SK-N-SH (cell line): ENCODE measurements around the gene RPS6KA2. TPM values are rescaled to one million over a fixed set of nuclear protein-coding genes. Genes with fewer than 3 reads are reported as not detected.

ENCODE experiments used
- CTCF ChIA-PET: fragments of 300-600, 350-600 bp; formaldehyde crosslinking; extraction: SDS; loops from one replicate; lab custom pipeline; 2021; lab: Yijun Ruan, JAX
- POLR2A ChIA-PET: fragments of 350-600 bp; sonication (Branson Sonifier 250); formaldehyde crosslinking; extraction: SDS; loops from one replicate; lab custom pipeline; 2020; ENCODE audit warnings: antibody characterized with exemption, inconsistent platforms; lab: Yijun Ruan, JAX
- DNase-seq: peaks from one replicate; pipeline ENCODE4 v3.0.0; 2012
- H2AFZ ChIP-seq: fragments of 200-600 bp; sonication (generic); 2 replicates; pipeline ENCODE4 v1.8.1; 2016; ENCODE audit warnings: antibody characterized with exemption, mild to moderate bottlenecking, low read depth
- H3F3A ChIP-seq: fragments of 200-600 bp; sonication (generic); replicated peaks from 2 replicates; pipeline ENCODE3; 2016; ENCODE audit warnings: antibody characterized with exemption, mild to moderate bottlenecking; ENCODE audit not compliant: insufficient read depth
- H3K27ac ChIP-seq, 2 experiments: fragments of 200-500 bp in 1 of 2; fragments of 200-600 bp in 1 of 2; sonication (Bioruptor generic) in 1 of 2; sonication (generic), shearing (Covaris generic) in 1 of 2; 2 replicates each; pipeline versions ENCODE4 v1.5.1 to v1.6.1; 2014 to 2016; ENCODE audit warnings: low read depth in 2 of 2, inconsistent platforms in 1 of 2, low read length in 1 of 2, mild to moderate bottlenecking in 1 of 2, mixed read lengths in 1 of 2
- H3K27me3 ChIP-seq: fragments of 200-600 bp; sonication (generic), shearing (Covaris generic); 2 replicates; pipeline ENCODE4 v1.6.1; 2016; ENCODE audit warnings: mixed run types; ENCODE audit not compliant: insufficient read depth
- H3K36me3 ChIP-seq, 2 experiments: fragments of 200-500 bp in 1 of 2; fragments of 200-600 bp in 1 of 2; sonication (Bioruptor generic) in 1 of 2; sonication (generic) in 1 of 2; replicated peaks in 1 of 2; 2 replicates each; pipeline versions ENCODE3 to v1.5.1; 2014 to 2016; ENCODE audit warnings: low read length in 1 of 2, mild to moderate bottlenecking in 1 of 2; ENCODE audit not compliant: insufficient read depth in 2 of 2, control insufficient read depth in 1 of 2
- H3K4me1 ChIP-seq, 2 experiments: fragments of 200-500 bp in 1 of 2; fragments of 200-600 bp in 1 of 2; sonication (Bioruptor generic) in 1 of 2; sonication (generic), shearing (Covaris generic) in 1 of 2; 2 replicates each; pipeline versions ENCODE4 v1.5.1 to v1.6.1; 2014 to 2016; ENCODE audit warnings: low read depth in 1 of 2, low read length in 1 of 2, mixed run types in 1 of 2; ENCODE audit not compliant: insufficient read depth in 2 of 2, control insufficient read depth in 1 of 2
- H3K4me2 ChIP-seq: fragments of 200-600 bp; sonication (generic), shearing (Covaris generic); 2 replicates; pipeline ENCODE4 v1.6.1; 2017; ENCODE audit warnings: mixed run types
- H3K4me3 ChIP-seq, 2 experiments: fragments of 200-500 bp in 1 of 2; fragments of 200-600 bp in 1 of 2; sonication (Bioruptor generic) in 1 of 2; sonication (generic), shearing (Covaris generic) in 1 of 2; 2 replicates each; pipeline versions ENCODE4 v1.5.1 to v1.8.1; 2014 to 2016; ENCODE audit warnings: low read depth in 2 of 2, inconsistent platforms in 1 of 2, low read length in 1 of 2, mild to moderate bottlenecking in 1 of 2, mixed read lengths in 1 of 2, moderate library complexity in 1 of 2
- H3K79me2 ChIP-seq: fragments of 200-600 bp; sonication (generic); 2 replicates; pipeline ENCODE4 v1.8.1; 2017; ENCODE audit warnings: mild to moderate bottlenecking; ENCODE audit not compliant: insufficient read depth
- H3K9ac ChIP-seq: fragments of 200-600 bp; sonication (generic); 2 replicates; pipeline ENCODE4 v1.6.1; 2017; ENCODE audit warnings: mixed run types
- H3K9me2 ChIP-seq: fragments of 200-600 bp; sonication (generic); 2 replicates; pipeline ENCODE4 v1.6.1; 2017; ENCODE audit warnings: mixed run types
- H3K9me3 ChIP-seq: fragments of 200-600 bp; sonication (generic); 2 replicates; pipeline ENCODE4 v1.6.1; 2017; ENCODE audit warnings: mixed run types, mild to moderate bottlenecking, moderate library complexity
- H4K20me1 ChIP-seq: fragments of 200-600 bp; sonication (generic); 2 replicates; pipeline ENCODE4 v1.6.1; 2017; ENCODE audit warnings: mild to moderate bottlenecking, mixed run types; ENCODE audit not compliant: insufficient read depth
- CHD2 ChIP-seq: fragments of 150-350 bp; IDR thresholded peaks from 2 replicates; pipeline ENCODE4 v1.6.1; 2018; ENCODE audit warnings: low read length; ENCODE audit not compliant: partially characterized antibody
- ELF1 ChIP-seq: IDR thresholded peaks from 2 replicates; pipeline ENCODE4 v1.4.0; 2012
- EZH2phosphoT487 ChIP-seq: fragments of 200-600 bp; sonication (generic); IDR thresholded peaks from 2 replicates; pipeline ENCODE4 v1.6.1; 2017; ENCODE audit warnings: low read depth, mixed run types, mild to moderate bottlenecking, antibody characterized with exemption, moderate library complexity, borderline replicate concordance
- FOSL2 ChIP-seq: IDR thresholded peaks from 2 replicates; pipeline ENCODE4 v1.4.0; 2012; ENCODE audit warnings: low read depth, mild to moderate bottlenecking, moderate library complexity, borderline replicate concordance
- FOXJ3 ChIP-seq: sonication (generic); formaldehyde crosslinking; IDR thresholded peaks from 2 replicates; pipeline ENCODE4 v1.5.1; 2020; ENCODE audit warnings: mild to moderate bottlenecking, missing genetic modification reagents
- GABPA ChIP-seq: IDR thresholded peaks from 2 replicates; pipeline ENCODE4 v1.4.0; 2012; ENCODE audit warnings: low read depth, mild to moderate bottlenecking
- JUND ChIP-seq: IDR thresholded peaks from 2 replicates; pipeline ENCODE4 v1.4.0; 2012
- MEF2A ChIP-seq: IDR thresholded peaks from 2 replicates; pipeline ENCODE4 v1.4.0; 2012; ENCODE audit warnings: low read depth, borderline replicate concordance
- MXI1 ChIP-seq: IDR thresholded peaks from 2 replicates; pipeline ENCODE4 v1.6.1; 2012; ENCODE audit warnings: mild to moderate bottlenecking, low read depth, low read length, improper control_type of control experiment
- NFIC ChIP-seq: IDR thresholded peaks from 2 replicates; pipeline ENCODE4 v1.4.0; 2012; ENCODE audit warnings: borderline replicate concordance
- POLR2AphosphoS5 ChIP-seq: IDR thresholded peaks from 2 replicates; pipeline ENCODE4 v1.6.1; 2012; ENCODE audit warnings: low read depth, low read length
- RCOR1 ChIP-seq: fragments of 150-350 bp; IDR thresholded peaks from 2 replicates; pipeline ENCODE4 v1.6.1; 2017; ENCODE audit warnings: antibody characterized with exemption, low read length
- SIN3A ChIP-seq: IDR thresholded peaks from 2 replicates; pipeline ENCODE4 v1.6.1; 2012; ENCODE audit warnings: low read depth, mild to moderate bottlenecking, low read length, moderate library complexity, borderline replicate concordance
- SMC3 ChIP-seq: IDR thresholded peaks from 2 replicates; pipeline ENCODE4 v1.6.1; 2012; ENCODE audit warnings: low read depth, low read length, improper control_type of control experiment
- TAF1 ChIP-seq: IDR thresholded peaks from 2 replicates; pipeline ENCODE4 v1.6.1; 2012; ENCODE audit warnings: low read depth, mild to moderate bottlenecking, low read length, moderate library complexity, borderline replicate concordance
- TCF12 ChIP-seq: IDR thresholded peaks from 2 replicates; pipeline ENCODE4 v1.4.0; 2012
- TEAD4 ChIP-seq: IDR thresholded peaks from 2 replicates; pipeline ENCODE4 v1.4.0; 2012; ENCODE audit warnings: mild to moderate bottlenecking, borderline replicate concordance; ENCODE audit not compliant: insufficient read depth
- WGBS: methylation state at CpG from one replicate; pipeline ENCODE4 v1.1.6; 2017; ENCODE audit warnings: low lambda C conversion rate; 5-methylcytosine and 5-hydroxymethylcytosine counted together
- polyA plus RNA-seq, 3 experiments: library from polyadenylated mRNA; depleted of rRNA; stranded (reverse); fragments of >200 nt; gene quantifications; 2 replicates each; pipeline ENCODE4 v1.2.3, GENCODE V29; 2012
- TF ChIP-seq, protein P1 (sequence below): fragments of 150-350 bp; IDR thresholded peaks from 2 replicates; pipeline ENCODE4 v1.6.1; 2017; ENCODE audit warnings: antibody characterized with exemption, low read length, low read depth, borderline replicate concordance
- TF ChIP-seq, protein P2 (sequence below): IDR thresholded peaks from 2 replicates; pipeline ENCODE4 v1.4.0; 2012; ENCODE audit warnings: low read depth
- TF ChIP-seq, protein P3 (sequence below): IDR thresholded peaks from 2 replicates; pipeline ENCODE4 v1.4.0; 2012; ENCODE audit warnings: low read depth, borderline replicate concordance

Gene RPS6KA2
- polyA plus RNA-seq, 1 of the 3 experiments (the other 2 are of a cell fraction) = 59.5 TPM

DNA sequence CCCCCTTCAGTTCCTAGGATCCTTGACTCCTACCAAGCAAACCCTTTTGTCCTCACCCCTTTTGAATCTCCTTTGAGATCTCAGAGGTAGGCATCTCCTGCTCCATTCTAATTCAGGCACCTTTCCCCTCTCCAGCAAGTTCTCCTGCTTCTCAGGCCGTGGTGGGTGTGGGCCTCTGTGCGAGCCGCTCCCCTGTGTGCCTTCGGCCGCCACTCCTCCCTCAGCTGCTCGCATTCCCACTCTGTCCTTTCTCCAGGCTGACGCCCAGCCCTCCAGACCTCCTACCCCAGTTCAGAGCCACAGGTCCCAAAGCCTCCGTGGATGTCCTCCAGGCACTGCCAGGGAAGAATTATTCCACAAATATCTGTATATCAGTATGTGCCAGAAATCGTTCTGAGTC, 19.7 kb upstream of the RPS6KA2 start (continued):
- no peak for TF ChIP-seq CHD2
- TF ChIP-seq MEF2A = no peak

DNA sequence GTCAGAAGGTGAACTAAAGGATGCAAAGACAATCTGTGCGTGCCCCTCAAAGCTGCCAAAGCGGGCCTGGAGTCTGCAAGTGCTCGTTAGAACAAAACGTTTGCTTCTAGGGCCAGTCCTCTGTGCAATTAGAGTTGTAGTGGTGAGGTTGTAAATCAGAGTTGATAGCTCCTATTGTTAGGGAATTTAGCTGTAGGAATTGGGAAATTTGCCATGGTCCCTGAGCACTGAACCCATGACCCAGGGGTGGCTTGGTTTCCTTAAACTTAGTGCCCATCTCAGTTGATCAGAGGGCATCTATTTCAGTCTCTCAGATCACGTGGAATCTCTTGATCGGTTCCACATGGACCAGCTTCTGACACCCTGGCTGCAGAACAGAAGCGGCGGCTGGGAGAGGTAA, 18.8 kb upstream of the RPS6KA2 start:
- H3K9ac ChIP-seq = no peak overlapping the region
- ChIA-PET POLR2A (no interaction called here), CTCF (no interaction called here)
- H2AFZ ChIP-seq = no peak overlapping the region
- no peaks in the 10 kb centered on the region for H3K79me2 ChIP-seq
- H3F3A ChIP-seq = no peaks in the 10 kb centered on the region
- H3K4me1 ChIP-seq = peaks cover 0 to 28% of the 10 kb centered on the region in 2 experiments; a peak in 2 of 4 replicates
- 82% methylated on average over 8 of the region's 8 CpGs for WGBS
- no peak for TF ChIP-seq MXI1
- TF ChIP-seq TCF12 = no peak
- TF ChIP-seq, protein P1, sequence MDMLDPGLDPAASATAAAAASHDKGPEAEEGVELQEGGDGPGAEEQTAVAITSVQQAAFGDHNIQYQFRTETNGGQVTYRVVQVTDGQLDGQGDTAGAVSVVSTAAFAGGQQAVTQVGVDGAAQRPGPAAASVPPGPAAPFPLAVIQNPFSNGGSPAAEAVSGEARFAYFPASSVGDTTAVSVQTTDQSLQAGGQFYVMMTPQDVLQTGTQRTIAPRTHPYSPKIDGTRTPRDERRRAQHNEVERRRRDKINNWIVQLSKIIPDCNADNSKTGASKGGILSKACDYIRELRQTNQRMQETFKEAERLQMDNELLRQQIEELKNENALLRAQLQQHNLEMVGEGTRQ = no peak
- no peak for TF ChIP-seq NFIC
- no peak for TF ChIP-seq POLR2AphosphoS5
- no peak for TF ChIP-seq CHD2
- no peak for TF ChIP-seq JUND
- no peak for TF ChIP-seq FOXJ3 (CRISPR knock-in tag)
- no peak for TF ChIP-seq TEAD4
- TF ChIP-seq SIN3A = no peak
- TF ChIP-seq, protein P2, sequence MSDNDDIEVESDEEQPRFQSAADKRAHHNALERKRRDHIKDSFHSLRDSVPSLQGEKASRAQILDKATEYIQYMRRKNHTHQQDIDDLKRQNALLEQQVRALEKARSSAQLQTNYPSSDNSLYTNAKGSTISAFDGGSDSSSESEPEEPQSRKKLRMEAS = no peak
- no peak for TF ChIP-seq TAF1
- TF ChIP-seq ELF1 = no peak
- no peak for TF ChIP-seq EZH2phosphoT487
- no peak for TF ChIP-seq GABPA
- no peak for TF ChIP-seq RCOR1
- TF ChIP-seq, protein P3, sequence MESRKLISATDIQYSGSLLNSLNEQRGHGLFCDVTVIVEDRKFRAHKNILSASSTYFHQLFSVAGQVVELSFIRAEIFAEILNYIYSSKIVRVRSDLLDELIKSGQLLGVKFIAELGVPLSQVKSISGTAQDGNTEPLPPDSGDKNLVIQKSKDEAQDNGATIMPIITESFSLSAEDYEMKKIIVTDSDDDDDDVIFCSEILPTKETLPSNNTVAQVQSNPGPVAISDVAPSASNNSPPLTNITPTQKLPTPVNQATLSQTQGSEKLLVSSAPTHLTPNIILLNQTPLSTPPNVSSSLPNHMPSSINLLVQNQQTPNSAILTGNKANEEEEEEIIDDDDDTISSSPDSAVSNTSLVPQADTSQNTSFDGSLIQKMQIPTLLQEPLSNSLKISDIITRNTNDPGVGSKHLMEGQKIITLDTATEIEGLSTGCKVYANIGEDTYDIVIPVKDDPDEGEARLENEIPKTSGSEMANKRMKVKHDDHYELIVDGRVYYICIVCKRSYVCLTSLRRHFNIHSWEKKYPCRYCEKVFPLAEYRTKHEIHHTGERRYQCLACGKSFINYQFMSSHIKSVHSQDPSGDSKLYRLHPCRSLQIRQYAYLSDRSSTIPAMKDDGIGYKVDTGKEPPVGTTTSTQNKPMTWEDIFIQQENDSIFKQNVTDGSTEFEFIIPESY = no peak
- TF ChIP-seq FOSL2 = no peak
- no peak for TF ChIP-seq SMC3
- no peak overlapping the region for H3K27ac ChIP-seq
- H3K4me2 ChIP-seq = no peak overlapping the region
- H3K9me3 ChIP-seq = no peaks in the 10 kb centered on the region
- H3K9me2 ChIP-seq = no peaks in the 10 kb centered on the region
- H3K27me3 ChIP-seq = no peaks in the 10 kb centered on the region
- no peak for DNase-seq
- no peaks in the 10 kb centered on the region for H3K36me3 ChIP-seq
- no peak overlapping the region for H3K4me3 ChIP-seq
- no peaks in the 10 kb centered on the region for H4K20me1 ChIP-seq
